ENCODE measurements around the gene GALNS. TPM values are rescaled to one million over a fixed set of nuclear protein-coding genes. Genes with fewer than 3 reads are reported as not detected.

The GALNS gene
- total and polyA plus RNA-seq, 12 donors = 12.6 to 63.1 (median 36.2) TPM

GRCh38 chr16:88811769-88812512 lies 44.8 kb downstream of the GALNS start, which contains the start of gene APRT:
TSS of gene APRT (minus strand) at chr16:88811928. CDS start at chr16:88811899, 29 bp downstream.
- WGBS, 4 donors = 0% methylated on average over 23 to 84 of the region's 84 CpGs; no CpG with 5 or more reads in 1 of the 4 donors
- Histone ChIP-seq H3K36me3 (replicated peaks in 1 of 2) (no peaks in the 10 kb centered on the region), H3K4me3 (peak within 1 kb of the TSS; percentile 41 to 92 (median 54)), H3K27me3 (no peaks in the 10 kb centered on the region), H3K4me1 (replicated peaks in 1 of 2) (peaks cover 23 to 29% of the 10 kb centered on the region in 2 donors), H3K9me3 (replicated peaks in 1 of 3) (no peaks in the 10 kb centered on the region), H3K27ac (peak within 1 kb of the TSS; percentile 77 to 99 (median 91))
- TF ChIP-seq CTCF (IDR thresholded peaks at IDR 0.05) (peak in 5 of 6 experiments; percentile 11 to 45 (median 31)), POLR2A (IDR thresholded peaks at IDR 0.05) (peak in 1 of 2 donors; percentile 67)
- peak; percentile 95 to 98 (median 96) for DNase-seq
- intact Hi-C loops (cut with DNase I) = no loop called here

- Histone ChIP-seq H3K4me1 (replicated peaks in 1 of 2) (peaks cover 23 to 29% of the 10 kb centered on the region in 2 donors), H3K4me3 (peak overlapping the region; percentile 41 to 92 (median 54)), H3K27ac (peak overlapping the region; percentile 77 to 99 (median 91)), H3K27me3 (no peaks in the 10 kb centered on the region), H3K36me3 (replicated peaks in 1 of 2) (no peaks in the 10 kb centered on the region), H3K9me3 (replicated peaks in 1 of 3) (no peaks in the 10 kb centered on the region)
- 0 to 1% (median 0%) methylated on average over 2 to 65 of the region's 65 CpGs for WGBS, 4 donors
- DNase-seq = peak; percentile 76 to 89 (median 84)
- TF ChIP-seq CTCF (IDR thresholded peaks at IDR 0.05) = no peak
- TF ChIP-seq POLR2A (IDR thresholded peaks at IDR 0.05) = peak; percentile 17 to 71
- intact Hi-C loops (cut with DNase I) = no loop called here
Measured at GRCh38 chr16:88810912-88811768, 45.6 kb downstream of the GALNS start.

GRCh38 chr16:88810166-88810911 lies 46.4 kb downstream of the GALNS start:
- WGBS, 4 donors = 21 to 44% (median 23%) methylated on average over 5 to 12 of the region's 12 CpGs
- peak overlapping the region in 4 of 5 donors; percentile 77 to 99 (median 92) for H3K27ac ChIP-seq
- H3K9me3 ChIP-seq (replicated peaks in 1 of 3) = no peaks in the 10 kb centered on the region
- TF ChIP-seq POLR2A (IDR thresholded peaks at IDR 0.05) (no peak), CTCF (IDR thresholded peaks at IDR 0.05) (no peak)
- DNase-seq = no peak
- intact Hi-C loops (cut with DNase I) = no loop called here
- no peaks in the 10 kb centered on the region for H3K27me3 ChIP-seq
- H3K36me3 ChIP-seq (replicated peaks in 1 of 2) = no peaks in the 10 kb centered on the region
- peak overlapping the region in 2 of 4 donors; percentile 6 to 92 for H3K4me3 ChIP-seq
- peaks cover 23 to 29% of the 10 kb centered on the region in 2 donors for H3K4me1 ChIP-seq (replicated peaks in 1 of 2)

Measured in adrenal gland (tissue), 12 donors.